ENCODE results near the gene KCNK5.

GRCh38 chr6:39195792-39196385 is 33.4 kb downstream of the KCNK5 start:
- TF ChIP-seq POLR2A (IDR thresholded peaks at IDR 0.05): no peak
- TF ChIP-seq, protein P1, sequence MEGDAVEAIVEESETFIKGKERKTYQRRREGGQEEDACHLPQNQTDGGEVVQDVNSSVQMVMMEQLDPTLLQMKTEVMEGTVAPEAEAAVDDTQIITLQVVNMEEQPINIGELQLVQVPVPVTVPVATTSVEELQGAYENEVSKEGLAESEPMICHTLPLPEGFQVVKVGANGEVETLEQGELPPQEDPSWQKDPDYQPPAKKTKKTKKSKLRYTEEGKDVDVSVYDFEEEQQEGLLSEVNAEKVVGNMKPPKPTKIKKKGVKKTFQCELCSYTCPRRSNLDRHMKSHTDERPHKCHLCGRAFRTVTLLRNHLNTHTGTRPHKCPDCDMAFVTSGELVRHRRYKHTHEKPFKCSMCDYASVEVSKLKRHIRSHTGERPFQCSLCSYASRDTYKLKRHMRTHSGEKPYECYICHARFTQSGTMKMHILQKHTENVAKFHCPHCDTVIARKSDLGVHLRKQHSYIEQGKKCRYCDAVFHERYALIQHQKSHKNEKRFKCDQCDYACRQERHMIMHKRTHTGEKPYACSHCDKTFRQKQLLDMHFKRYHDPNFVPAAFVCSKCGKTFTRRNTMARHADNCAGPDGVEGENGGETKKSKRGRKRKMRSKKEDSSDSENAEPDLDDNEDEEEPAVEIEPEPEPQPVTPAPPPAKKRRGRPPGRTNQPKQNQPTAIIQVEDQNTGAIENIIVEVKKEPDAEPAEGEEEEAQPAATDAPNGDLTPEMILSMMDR (IDR thresholded peaks at IDR 0.05): no peak

Measured in uterus (tissue), 2 donors.